H1 (cell line): ENCODE results near the gene TGM1. TPM values are rescaled to one million over a fixed set of nuclear protein-coding genes. Genes with fewer than 3 reads are reported as not detected.

ENCODE experiments used
- CTCF ChIA-PET: fragments of 300-600 bp; sonication (Branson Sonifier 250); formaldehyde crosslinking; loops from one replicate; lab custom pipeline; 2021; ENCODE audit not compliant: partially characterized antibody; lab: Charles Lee
- POLR2A ChIA-PET: fragments of 300-600 bp; sonication (Branson Sonifier 250); formaldehyde crosslinking; loops from one replicate; lab custom pipeline; 2021; ENCODE audit warnings: inconsistent platforms; ENCODE audit not compliant: partially characterized antibody; lab: Charles Lee
- DNase-seq, 2 experiments: peaks; one replicate each; pipeline versions ENCODE4 v3.0.0 to v3.0.0-alpha.2; 2010 to 2022; ENCODE audit warnings: low spot score in 2 of 2, low read depth in 1 of 2, mixed read lengths in 1 of 2
- FAIRE-seq: peaks from 2 replicates; lab custom pipeline; 2011; peaks lifted over from hg19 to GRCh38; lab: Jason Lieb, UNC
- H2AFZ ChIP-seq: 2 replicates; pipeline ENCODE4 v1.8.1; 2012; ENCODE audit warnings: low read length, inconsistent platforms
- H2AK5ac ChIP-seq: 2 replicates; pipeline ENCODE4 v1.6.1; 2013; ENCODE audit warnings: low read depth, low read length
- H2BK120ac ChIP-seq: replicated peaks from 2 replicates; pipeline ENCODE3; 2013; ENCODE audit warnings: low read depth, low read length, inconsistent platforms
- H2BK12ac ChIP-seq: 2 replicates; pipeline ENCODE4 v1.6.1; 2013; ENCODE audit warnings: low read depth, low read length
- H2BK15ac ChIP-seq: 2 replicates; pipeline ENCODE4 v1.6.1; 2013; ENCODE audit warnings: low read length
- H2BK20ac ChIP-seq: 2 replicates; pipeline ENCODE4 v1.6.1; 2013; ENCODE audit warnings: low read length
- H2BK5ac ChIP-seq: 2 replicates; pipeline ENCODE4 v1.6.1; 2013; ENCODE audit warnings: low read depth, low read length
- H3K14ac ChIP-seq: 2 replicates; pipeline ENCODE4 v1.6.1; 2013; ENCODE audit warnings: inconsistent platforms; ENCODE audit not compliant: insufficient read length
- H3K18ac ChIP-seq: 2 replicates; pipeline ENCODE4 v1.6.1; 2013; ENCODE audit warnings: low read length; ENCODE audit errors: extremely low read depth
- H3K23ac ChIP-seq: 2 replicates; pipeline ENCODE4 v1.6.1; 2013; ENCODE audit warnings: inconsistent platforms; ENCODE audit not compliant: insufficient read length
- H3K23me2 ChIP-seq: 2 replicates; pipeline ENCODE4 v1.6.1; 2013; ENCODE audit warnings: low read depth, low read length
- H3K27ac ChIP-seq: 2 replicates; pipeline ENCODE4 v1.6.1; 2011; ENCODE audit warnings: low read depth, low read length, inconsistent platforms
- H3K27me3 ChIP-seq, 4 experiments: replicated peaks in 1 of 4; 1 replicate in 1 of 4; 2 replicates in 3 of 4; pipeline versions ENCODE4 v1.6.1 to v1.8.1; 2011 to 2013; ENCODE audit warnings: low read length in 3 of 4, mild to moderate bottlenecking in 3 of 4, inconsistent platforms in 2 of 4, mixed read lengths in 2 of 4, moderate library complexity in 1 of 4; ENCODE audit not compliant: control insufficient read depth in 3 of 4, insufficient read depth in 3 of 4; ENCODE audit errors: extremely low read depth in 1 of 4
- H3K36me3 ChIP-seq, 4 experiments: 2 replicates each; pipeline versions ENCODE4 v1.6.1 to v1.8.1; 2011 to 2013; ENCODE audit warnings: mild to moderate bottlenecking in 4 of 4, low read length in 3 of 4, moderate library complexity in 2 of 4, control low read depth in 1 of 4, inconsistent platforms in 1 of 4; ENCODE audit not compliant: insufficient read depth in 4 of 4, control insufficient read depth in 2 of 4
- H3K4ac ChIP-seq: replicated peaks from 2 replicates; pipeline ENCODE3; 2013; ENCODE audit warnings: low read length, low read depth, mixed read lengths, inconsistent platforms; ENCODE audit not compliant: insufficient read length
- H3K4me1 ChIP-seq, 4 experiments: replicated peaks in 1 of 4; 1 replicate in 1 of 4; 2 replicates in 3 of 4; pipeline versions ENCODE4 v1.6.1 to v1.8.1; 2011 to 2013; ENCODE audit warnings: low read length in 3 of 4, inconsistent platforms in 2 of 4, mixed read lengths in 1 of 4; ENCODE audit not compliant: insufficient read depth in 4 of 4, control insufficient read depth in 3 of 4
- H3K4me2 ChIP-seq, 2 experiments: 2 replicates each; pipeline versions ENCODE4 v1.6.1 to v1.8.1; 2011 to 2013; ENCODE audit warnings: low read depth in 2 of 2, low read length in 2 of 2, control low read depth in 1 of 2, inconsistent platforms in 1 of 2, mild to moderate bottlenecking in 1 of 2; ENCODE audit not compliant: insufficient read depth in 1 of 2
- H3K4me3 ChIP-seq, 4 experiments: fragments of 200-600, 300-600 bp in 1 of 4; sonication (generic), shearing (Covaris generic), sonication (Bioruptor Twin) in 1 of 4; 2 replicates each; pipeline versions ENCODE4 v1.5.1 to v1.8.1; 2011 to 2016; ENCODE audit warnings: low read length in 4 of 4, low read depth in 3 of 4, control low read depth in 2 of 4, inconsistent platforms in 2 of 4, mild to moderate bottlenecking in 2 of 4, mixed read lengths in 1 of 4, moderate library complexity in 1 of 4; ENCODE audit not compliant: insufficient read depth in 2 of 4; ENCODE audit errors: extremely low read depth in 1 of 4
- H3K56ac ChIP-seq: replicated peaks from 2 replicates; pipeline ENCODE3; 2013; ENCODE audit warnings: low read depth, mild to moderate bottlenecking, mixed read lengths, low read length, inconsistent platforms; ENCODE audit not compliant: insufficient read length
- H3K79me1 ChIP-seq: 2 replicates; pipeline ENCODE4 v1.6.1; 2013; ENCODE audit warnings: low read depth, low read length, control low read depth
- H3K79me2 ChIP-seq, 2 experiments: 2 replicates each; pipeline versions ENCODE4 v1.6.1 to v1.8.1; 2012 to 2013; ENCODE audit warnings: low read length in 2 of 2, mild to moderate bottlenecking in 2 of 2, inconsistent platforms in 1 of 2; ENCODE audit not compliant: insufficient read depth in 2 of 2, control insufficient read depth in 1 of 2
- H3K9ac ChIP-seq, 4 experiments: replicated peaks in 1 of 4; 1 replicate in 1 of 4; 2 replicates in 3 of 4; pipeline versions ENCODE4 v1.6.1 to v1.8.1; 2011 to 2013; ENCODE audit warnings: low read depth in 3 of 4, low read length in 3 of 4, control low read depth in 2 of 4, mild to moderate bottlenecking in 2 of 4, moderate library complexity in 2 of 4, inconsistent platforms in 1 of 4; ENCODE audit errors: extremely low read depth in 1 of 4
- H3K9me3 ChIP-seq, 2 experiments: 2 replicates each; pipeline versions ENCODE4 v1.6.1 to v1.8.1; 2012 to 2013; ENCODE audit warnings: mild to moderate bottlenecking in 2 of 2, moderate library complexity in 2 of 2, control low read depth in 1 of 2, inconsistent platforms in 1 of 2, low read depth in 1 of 2, low read length in 1 of 2, mixed read lengths in 1 of 2; ENCODE audit not compliant: insufficient read depth in 2 of 2
- H4K20me1 ChIP-seq, 2 experiments: replicated peaks in 1 of 2; 2 replicates each; pipeline versions ENCODE3 to v1.8.1; 2011 to 2013; ENCODE audit warnings: inconsistent platforms in 2 of 2, low read length in 2 of 2, mild to moderate bottlenecking in 1 of 2; ENCODE audit not compliant: insufficient read depth in 2 of 2, control insufficient read depth in 1 of 2
- H4K5ac ChIP-seq: 2 replicates; pipeline ENCODE4 v1.6.1; 2013; ENCODE audit warnings: low read length, low read depth, mixed read lengths, inconsistent platforms; ENCODE audit not compliant: insufficient read length
- H4K8ac ChIP-seq: 2 replicates; pipeline ENCODE4 v1.8.0; 2013; ENCODE audit warnings: mild to moderate bottlenecking, moderate library complexity, low read length, inconsistent platforms; ENCODE audit not compliant: insufficient read depth; ENCODE audit errors: extremely low read depth
- H4K91ac ChIP-seq: replicated peaks from 2 replicates; pipeline ENCODE3; 2013; ENCODE audit warnings: low read length, mixed read lengths, inconsistent platforms; ENCODE audit not compliant: insufficient read length
- ASH2L ChIP-seq: fragments of 200-600, 300-600 bp; sonication (generic); IDR thresholded peaks from one replicate; pipeline ENCODE4 v1.7.1; 2017; ENCODE audit warnings: low read length
- CHD2 ChIP-seq: IDR thresholded peaks from 2 replicates; pipeline ENCODE4 v1.6.1; 2012; ENCODE audit warnings: low read length, improper control_type of control experiment
- NANOG ChIP-seq: IDR thresholded peaks from 2 replicates; pipeline ENCODE4 v1.6.1; 2011; ENCODE audit warnings: low read length, low read depth, mild to moderate bottlenecking, inconsistent platforms; ENCODE audit not compliant: insufficient read depth, poor library complexity, severe bottlenecking
- PHF8 ChIP-seq: fragments of 200-600 bp; sonication (generic); conservative IDR thresholded peaks from 2 replicates; pipeline ENCODE4 v1.7.1; 2012; ENCODE audit warnings: low read depth, mild to moderate bottlenecking, inconsistent platforms, low read length, moderate library complexity
- SIRT6 ChIP-seq: IDR thresholded peaks from one replicate; pipeline ENCODE4 v1.7.1; 2012; ENCODE audit warnings: low read length, inconsistent platforms
- SRF ChIP-seq: IDR thresholded peaks from 2 replicates; pipeline ENCODE4 v1.6.1; 2011; ENCODE audit warnings: mild to moderate bottlenecking, low read depth, low read length, moderate library complexity
- TBP ChIP-seq: IDR thresholded peaks from 2 replicates; pipeline ENCODE4 v1.6.1; 2011; ENCODE audit warnings: low read depth, low read length, improper control_type of control experiment
- WGBS, 2 experiments: shearing (Covaris generic) in 1 of 2; methylation state at CpG; one replicate each; pipeline versions ENCODE4 v1.1.6 to v1.1.7; 2013 to 2015; ENCODE audit warnings: low lambda C conversion rate in 2 of 2, mixed read lengths in 2 of 2, inconsistent platforms in 1 of 2, low coverage in 1 of 2, missing lambda C conversion rate in 1 of 2; ENCODE audit not compliant: insufficient replicate concordance in 2 of 2, insufficient coverage in 1 of 2, insufficient read length in 1 of 2; ENCODE audit errors: extremely low coverage in 1 of 2, missing lambda C conversion rate in 1 of 2; 5-methylcytosine and 5-hydroxymethylcytosine counted together
- polyA plus RNA-seq, 7 experiments: library from polyadenylated mRNA; depleted of rRNA in 3 of 7; stranded (reverse) in 5 of 7; unstranded in 2 of 7; fragments of >200 nt in 5 of 7; fragments of 200-250 nt in 2 of 7; gene quantifications; 1 replicate in 5 of 7; 2 replicates in 1 of 7; 4 replicates in 1 of 7; pipeline versions ENCODE4 v1.2.1 to v1.2.3, GENCODE V29; 2011 to 2013; ENCODE audit warnings: missing spikeins in 2 of 7, mixed read lengths in 2 of 7
- total RNA-seq: library from RNA; stranded (reverse); fragmentation: NEBNext Ultra II Directional; extraction: Animal tissue kit (Norgen Biotek cat#: 25700); gene quantifications from 2 replicates; pipeline ENCODE4 v1.2.1, GENCODE V29; 2021

Gene TGM1
- total and polyA plus RNA-seq, 2 of the 8 experiments (the other 6 are each of a cell fraction or from before 2014, with no cell fraction given) = 1.8 to 2.2 TPM

DNA sequence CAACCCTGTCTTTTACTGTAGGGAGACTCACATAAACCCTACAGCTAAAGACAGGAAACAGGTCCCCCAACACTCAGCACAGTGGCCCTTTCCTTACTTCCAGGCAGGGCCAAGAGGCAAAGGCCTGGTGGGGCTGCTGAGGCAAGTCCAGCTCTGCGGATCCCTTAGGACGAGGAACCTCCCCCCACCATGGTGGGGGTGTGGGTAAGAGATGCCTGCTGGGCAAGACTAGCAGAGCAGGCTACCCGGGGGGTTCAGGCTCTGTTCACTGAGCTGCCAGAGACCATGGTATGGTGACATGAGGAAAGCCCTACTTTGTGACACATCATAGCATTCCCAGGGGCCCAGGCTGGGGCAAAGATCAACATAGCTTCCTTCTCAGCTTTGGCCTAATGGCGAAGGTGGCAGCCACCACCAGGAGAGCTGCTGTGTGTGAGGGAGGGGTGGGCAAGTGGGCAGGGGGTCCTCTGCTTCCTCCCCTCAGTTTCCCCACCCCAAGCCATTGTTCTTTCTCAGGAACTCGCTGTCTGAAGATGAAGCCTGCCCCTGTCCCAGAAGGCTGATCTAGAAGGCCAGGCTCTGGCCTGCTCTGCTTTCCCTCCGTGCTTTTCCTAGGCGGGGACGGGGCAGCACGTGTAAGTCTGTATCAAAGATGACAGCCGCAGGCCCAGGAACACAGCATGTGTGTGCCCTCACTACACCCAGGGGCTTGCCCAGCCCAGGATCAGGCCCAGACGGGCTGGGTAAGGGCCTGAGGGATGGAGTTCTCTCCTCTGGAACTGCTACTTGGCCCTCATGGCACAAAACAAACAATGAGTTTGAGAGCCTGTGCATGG is 10.5 kb downstream of the TGM1 start:
- H3K27me3 ChIP-seq = no peaks in the 10 kb centered on the region
- no peaks in the 10 kb centered on the region for H3K9me3 ChIP-seq
- no peak overlapping the region for H3K4ac ChIP-seq
- peak overlapping the region in 1 of 4 experiments; percentile 52; a peak in 1 of 7 replicates for H3K9ac ChIP-seq
- CTCF ChIA-PET = interaction anchor here (0.8 to 6.0 kb wide), 16 partner anchors 9 to 144 kb away, joined by 3 to 63 read pairs (median 10); partner anchors contain the start of genes CIDEB, DHRS1, NOP9 and RABGGTA
- H2BK15ac ChIP-seq = no peak overlapping the region
- H3K79me2 ChIP-seq = no peaks in the 10 kb centered on the region
- no peak overlapping the region for H4K5ac ChIP-seq
- H3K23me2 ChIP-seq = no peaks in the 10 kb centered on the region
- no peak overlapping the region for H2AK5ac ChIP-seq
- H4K91ac ChIP-seq = no peak overlapping the region
- no peak overlapping the region for H3K4me2 ChIP-seq
- WGBS, 2 experiments = 83% methylated on average over 10 of the region's 11 CpGs; no CpG with 5 or more reads in 1 of the 2 experiments
- H3K23ac ChIP-seq = no peak overlapping the region
- H2BK120ac ChIP-seq = no peak overlapping the region
- no peak overlapping the region for H3K18ac ChIP-seq
- H3K4me3 ChIP-seq = no peak overlapping the region
- H2BK5ac ChIP-seq = no peak overlapping the region
- H2AFZ ChIP-seq = no peak overlapping the region
- POLR2A ChIA-PET = interaction anchor here (0.6 to 4.5 kb wide), 12 partner anchors 7 to 58 kb away, joined by 3 to 26 read pairs (median 4); partner anchors contain the start of genes MDP1, RABGGTA, TINF2 and TM9SF1
- no peak for DNase-seq
- no peaks in the 10 kb centered on the region for H3K4me1 ChIP-seq
- FAIRE-seq = no peak
- H2BK12ac ChIP-seq = no peak overlapping the region
- no peak overlapping the region for H3K56ac ChIP-seq
- H4K20me1 ChIP-seq = no peaks in the 10 kb centered on the region
- no peak overlapping the region for H2BK20ac ChIP-seq
- no peaks in the 10 kb centered on the region for H3K36me3 ChIP-seq
- H3K27ac ChIP-seq = no peak overlapping the region
- no peaks in the 10 kb centered on the region for H3K79me1 ChIP-seq
- H4K8ac ChIP-seq = no peak overlapping the region
- H3K14ac ChIP-seq = no peak overlapping the region
- TF ChIP-seq PHF8 (no peak), SIRT6 (no peak), TBP (no peak), ASH2L (no peak), SRF (no peak), CHD2 (no peak), NANOG (no peak)
